Chondrocyte (in vitro differentiated cells): Measurements from ENCODE around the gene C10orf71. TPM values are rescaled to one million over a fixed set of nuclear protein-coding genes. Genes with fewer than 3 reads are reported as not detected.

Experiments used
- DNase-seq: peaks from one replicate; pipeline ENCODE4 v3.0.0; 2021; ENCODE audit warnings: mixed read lengths, low spot score
- H3K27ac Mint-ChIP-seq: one replicate; pipeline ENCODE4 v1.8.0; 2021; ENCODE audit warnings: mild to moderate bottlenecking, moderate library complexity, mixed read lengths; ENCODE audit not compliant: unreplicated experiment
- H3K27me3 Mint-ChIP-seq: 2 replicates; pipeline ENCODE4 v1.8.0; 2021; ENCODE audit warnings: low read depth, mixed read lengths
- H3K36me3 Mint-ChIP-seq: 2 replicates; pipeline ENCODE4 v1.8.0; 2021; ENCODE audit warnings: low read depth, mixed read lengths
- H3K4me1 Mint-ChIP-seq: 2 replicates; pipeline ENCODE4 v1.8.0; 2021; ENCODE audit warnings: low read depth, mild to moderate bottlenecking, mixed read lengths
- H3K4me3 Mint-ChIP-seq: one replicate; pipeline ENCODE4 v1.8.0; 2021; ENCODE audit warnings: mild to moderate bottlenecking, moderate library complexity, mixed read lengths; ENCODE audit not compliant: unreplicated experiment
- H3K9me3 Mint-ChIP-seq: 2 replicates; pipeline ENCODE4 v1.8.0; 2021; ENCODE audit warnings: low read depth, mixed read lengths
- CTCF ChIP-seq: fragments of 200-600 bp; sonication (generic); IDR thresholded peaks from 2 replicates; pipeline ENCODE4 v1.5.0; 2021; ENCODE audit warnings: antibody characterized with exemption, mild to moderate bottlenecking, moderate library complexity
- total RNA-seq: library from RNA; stranded (reverse); gene quantifications from 3 replicates; pipeline ENCODE4 v1.2.1, GENCODE V29; 2021

Gene C10orf71
- total RNA-seq, 1 donor from 2014 or later, result not detected

- no peak overlapping the region for H3K4me3 Mint-ChIP-seq
- H3K36me3 Mint-ChIP-seq, result peaks cover 2% of the 10 kb centered on the region
- peaks cover 12% of the 10 kb centered on the region for H3K4me1 Mint-ChIP-seq
- H3K27me3 Mint-ChIP-seq, result no peaks in the 10 kb centered on the region
- peaks cover 27% of the 10 kb centered on the region for H3K9me3 Mint-ChIP-seq
- H3K27ac Mint-ChIP-seq, result no peak overlapping the region
- no peak for DNase-seq
- TF ChIP-seq CTCF, result no peak
Observed at GRCh38 chr10:49269523-49269922, 29.4 kb upstream of the C10orf71 start.

- H3K27ac Mint-ChIP-seq, result no peak overlapping the region
- DNase-seq, result no peak
- no peak for TF ChIP-seq CTCF
- H3K27me3 Mint-ChIP-seq, result no peaks in the 10 kb centered on the region
- H3K9me3 Mint-ChIP-seq, result peaks cover 19% of the 10 kb centered on the region
- H3K4me3 Mint-ChIP-seq, result no peak overlapping the region
- peaks cover 2% of the 10 kb centered on the region for H3K36me3 Mint-ChIP-seq
- peaks cover 12% of the 10 kb centered on the region for H3K4me1 Mint-ChIP-seq
Observed at GRCh38 chr10:49270565-49270964, 28.4 kb upstream of the C10orf71 start.

- DNase-seq, result no peak
- peaks cover 12% of the 10 kb centered on the region for H3K9me3 Mint-ChIP-seq
Observed at GRCh38 chr10:49271346-49271745, 27.6 kb upstream of the C10orf71 start.

GRCh38 chr10:49272251-49273081 is 26.5 kb upstream of the C10orf71 start:
- DNase-seq, result no peak
- TF ChIP-seq CTCF, result no peak
- H3K27me3 Mint-ChIP-seq, result no peaks in the 10 kb centered on the region
- H3K27ac Mint-ChIP-seq, result peak overlapping the region; percentile 91
- H3K4me1 Mint-ChIP-seq, result peaks cover 12% of the 10 kb centered on the region
- H3K9me3 Mint-ChIP-seq, result peaks cover 6% of the 10 kb centered on the region
- no peak overlapping the region for H3K4me3 Mint-ChIP-seq
- no peaks in the 10 kb centered on the region for H3K36me3 Mint-ChIP-seq

More at GRCh38 chr10:49271346-49271745, 27.6 kb upstream of the C10orf71 start:
- H3K4me1 Mint-ChIP-seq, result peaks cover 12% of the 10 kb centered on the region
- H3K27ac Mint-ChIP-seq, result no peak overlapping the region
- H3K36me3 Mint-ChIP-seq, result no peaks in the 10 kb centered on the region
- no peak overlapping the region for H3K4me3 Mint-ChIP-seq
- no peak for TF ChIP-seq CTCF
- H3K27me3 Mint-ChIP-seq, result no peaks in the 10 kb centered on the region

GRCh38 chr10:49273082-49273465 is 25.9 kb upstream of the C10orf71 start:
- peaks cover 12% of the 10 kb centered on the region for H3K4me1 Mint-ChIP-seq

More at GRCh38 chr10:49273082-49273465, 25.9 kb upstream of the C10orf71 start:
- Mint-ChIP-seq H3K9me3 (no peaks in the 10 kb centered on the region), H3K27me3 (no peaks in the 10 kb centered on the region), H3K27ac (peak overlapping the region; percentile 91), H3K4me3 (no peak overlapping the region), H3K36me3 (no peaks in the 10 kb centered on the region)
- no peak for TF ChIP-seq CTCF
- DNase-seq, result no peak
